ENCODE results near the gene C2CD4A. TPM values are rescaled to one million over a fixed set of nuclear protein-coding genes. Genes with fewer than 3 reads are reported as not detected.

C2CD4A gene
- total RNA-seq, 2 donors from 2014 or later = not detected

DNA sequence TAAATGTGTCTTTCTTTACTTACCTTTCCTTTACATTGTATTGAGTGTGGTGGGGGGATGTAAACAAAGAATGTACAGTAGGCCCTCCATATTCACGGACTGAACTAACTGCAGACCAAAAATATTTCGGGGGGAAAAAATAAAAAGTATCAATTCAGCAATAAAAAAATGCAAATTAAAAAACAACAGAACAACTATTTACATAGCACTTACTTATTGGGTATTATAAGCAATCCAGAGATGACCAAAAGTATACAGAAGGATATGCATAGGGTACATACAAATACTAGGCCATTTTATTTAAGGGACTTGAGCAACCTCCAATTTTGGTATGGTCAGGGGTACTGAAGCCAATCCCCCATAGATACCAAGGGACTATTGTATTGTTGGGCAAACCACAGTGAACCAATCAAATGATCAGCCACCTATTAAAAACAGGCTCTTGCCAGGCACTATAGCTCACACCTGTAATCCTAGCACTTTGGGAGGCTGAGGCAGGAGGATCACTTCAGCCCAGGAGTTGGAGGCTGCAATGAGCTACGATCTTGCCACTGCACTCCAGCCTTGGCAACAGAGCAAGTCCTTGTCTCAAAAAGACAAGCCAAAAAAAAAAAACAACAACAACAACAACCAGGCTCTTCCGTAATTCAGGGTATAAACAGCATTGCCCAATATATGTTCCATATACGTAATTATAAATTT is 8.3 kb upstream of the C2CD4A start:
- peaks cover 4% of the 10 kb centered on the region for H3K4me1 Mint-ChIP-seq
- 93 to 100% methylated on average over 1 to 5 of the region's 5 CpGs for WGBS, 2 experiments (ENCODE audit: insufficient coverage in 1 of 2, insufficient read length in 1 of 2)

DNA sequence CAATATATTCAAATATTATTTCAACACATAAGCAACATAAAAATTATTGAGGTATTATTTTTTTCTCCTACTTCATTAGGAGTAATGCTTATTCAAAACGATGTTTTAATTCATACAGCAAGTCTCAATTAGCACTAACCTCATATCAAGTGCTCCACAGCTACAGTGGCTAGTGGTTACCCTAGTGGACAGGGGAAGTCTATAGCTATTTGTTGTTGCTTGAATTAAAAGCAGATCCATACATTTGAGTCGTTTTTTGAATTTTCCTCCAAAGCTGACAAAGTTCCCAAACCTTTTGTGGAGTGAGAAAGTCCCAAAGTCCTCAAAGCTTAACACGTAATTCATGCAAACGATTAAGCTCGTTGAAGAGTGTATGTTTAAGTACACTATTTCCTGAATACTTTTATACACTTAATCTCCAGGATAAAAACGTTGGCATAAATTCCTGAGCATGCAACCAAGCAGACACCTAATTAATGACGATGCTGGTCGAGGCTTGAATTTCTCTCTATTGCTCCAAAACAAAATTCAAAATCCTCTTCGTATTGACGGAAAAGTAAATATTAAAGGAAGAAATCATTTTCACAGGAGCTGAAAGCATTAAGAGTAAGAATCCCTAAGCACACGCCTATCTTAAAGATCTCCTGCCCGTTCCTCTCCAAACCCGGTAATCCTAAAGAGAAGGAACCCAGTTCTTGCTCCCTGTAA is 7.5 kb upstream of the C2CD4A start:
- Histone ChIP-seq H3K4me1 (ENCODE audit: control insufficient read depth, insufficient read depth, low read length) (peaks cover 4% of the 10 kb centered on the region), H3K9me3 (ENCODE audit: control insufficient read depth, low read length) (no peaks in the 10 kb centered on the region), H3K27ac (ENCODE audit: low read depth, low read length) (no peak overlapping the region), H3K36me3 (ENCODE audit: control insufficient read depth, insufficient read depth, low read length) (no peaks in the 10 kb centered on the region), H3K27me3 (ENCODE audit: control insufficient read depth, insufficient read depth, low read length, poor library complexity, severe bottlenecking) (peaks cover 38% of the 10 kb centered on the region), H3K9ac (ENCODE audit: extremely low read depth, low read length, poor library complexity, severe bottlenecking) (peak overlapping the region; percentile 30), H3K4me3 (ENCODE audit: low read length) (peak overlapping the region; percentile 89)
- Mint-ChIP-seq H3K9me3 (no peaks in the 10 kb centered on the region), H3K4me3 (peak overlapping the region; percentile 78), H3K4me1 (peaks cover 4% of the 10 kb centered on the region), H3K27me3 (ENCODE audit: insufficient read depth) (peaks cover 38% of the 10 kb centered on the region), H3K36me3 (ENCODE audit: low read depth) (no peaks in the 10 kb centered on the region), H3K27ac (peak overlapping the region; percentile 82)
- WGBS, 2 experiments (ENCODE audit: insufficient coverage in 1 of 2, insufficient read length in 1 of 2) = 34 to 48% methylated on average over 11 to 12 of the region's 13 CpGs
- TF ChIP-seq, protein P1, sequence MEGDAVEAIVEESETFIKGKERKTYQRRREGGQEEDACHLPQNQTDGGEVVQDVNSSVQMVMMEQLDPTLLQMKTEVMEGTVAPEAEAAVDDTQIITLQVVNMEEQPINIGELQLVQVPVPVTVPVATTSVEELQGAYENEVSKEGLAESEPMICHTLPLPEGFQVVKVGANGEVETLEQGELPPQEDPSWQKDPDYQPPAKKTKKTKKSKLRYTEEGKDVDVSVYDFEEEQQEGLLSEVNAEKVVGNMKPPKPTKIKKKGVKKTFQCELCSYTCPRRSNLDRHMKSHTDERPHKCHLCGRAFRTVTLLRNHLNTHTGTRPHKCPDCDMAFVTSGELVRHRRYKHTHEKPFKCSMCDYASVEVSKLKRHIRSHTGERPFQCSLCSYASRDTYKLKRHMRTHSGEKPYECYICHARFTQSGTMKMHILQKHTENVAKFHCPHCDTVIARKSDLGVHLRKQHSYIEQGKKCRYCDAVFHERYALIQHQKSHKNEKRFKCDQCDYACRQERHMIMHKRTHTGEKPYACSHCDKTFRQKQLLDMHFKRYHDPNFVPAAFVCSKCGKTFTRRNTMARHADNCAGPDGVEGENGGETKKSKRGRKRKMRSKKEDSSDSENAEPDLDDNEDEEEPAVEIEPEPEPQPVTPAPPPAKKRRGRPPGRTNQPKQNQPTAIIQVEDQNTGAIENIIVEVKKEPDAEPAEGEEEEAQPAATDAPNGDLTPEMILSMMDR (conservative IDR thresholded peaks at IDR 0.05) = peak; percentile 42
- DNase-seq = no peak

More for the DNA sequence above, 8.3 kb upstream of the C2CD4A start:
- H3K4me3 ChIP-seq (ENCODE audit: low read length) = no peak overlapping the region
- peaks cover 38% of the 10 kb centered on the region for H3K27me3 ChIP-seq (ENCODE audit: control insufficient read depth, insufficient read depth, low read length, poor library complexity, severe bottlenecking)
- Mint-ChIP-seq H3K27me3 (ENCODE audit: insufficient read depth) (peaks cover 31% of the 10 kb centered on the region), H3K4me3 (peak overlapping the region; percentile 78), H3K9me3 (no peaks in the 10 kb centered on the region), H3K36me3 (ENCODE audit: low read depth) (no peaks in the 10 kb centered on the region), H3K27ac (no peak overlapping the region)
- no peak overlapping the region for H3K9ac ChIP-seq (ENCODE audit: extremely low read depth, low read length, poor library complexity, severe bottlenecking)
- H3K27ac ChIP-seq (ENCODE audit: low read depth, low read length) = no peak overlapping the region
- H3K4me1 ChIP-seq (ENCODE audit: control insufficient read depth, insufficient read depth, low read length) = peaks cover 4% of the 10 kb centered on the region
- no peak for DNase-seq
- no peaks in the 10 kb centered on the region for H3K36me3 ChIP-seq (ENCODE audit: control insufficient read depth, insufficient read depth, low read length)
- H3K9me3 ChIP-seq (ENCODE audit: control insufficient read depth, low read length) = no peaks in the 10 kb centered on the region
- TF ChIP-seq, protein P1 (conservative IDR thresholded peaks at IDR 0.05) = no peak

DNA sequence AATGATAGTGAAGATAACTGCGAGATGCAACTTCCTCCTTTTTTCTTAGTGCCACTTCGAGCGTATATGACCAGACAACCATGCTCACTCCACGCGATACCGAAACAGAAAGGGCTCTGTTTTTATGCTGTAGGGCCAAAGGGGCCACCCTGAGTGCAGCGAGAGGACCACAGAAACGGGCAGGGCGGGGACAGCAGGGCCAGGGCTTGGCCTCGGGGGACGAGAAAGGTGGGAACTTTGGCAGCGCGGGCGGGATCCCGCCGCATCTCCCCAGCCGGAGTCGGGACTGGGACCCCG is 7.0 kb upstream of the C2CD4A start:
- peak overlapping the region; percentile 30 for H3K27ac ChIP-seq (ENCODE audit: low read depth, low read length)
- DNase-seq = no peak
- Mint-ChIP-seq H3K9me3 (no peaks in the 10 kb centered on the region), H3K4me1 (peaks cover 4% of the 10 kb centered on the region), H3K36me3 (ENCODE audit: low read depth) (no peaks in the 10 kb centered on the region), H3K4me3 (peak overlapping the region; percentile 78), H3K27ac (peak overlapping the region; percentile 82), H3K27me3 (ENCODE audit: insufficient read depth) (peaks cover 42% of the 10 kb centered on the region)
- peak overlapping the region; percentile 30 for H3K9ac ChIP-seq (ENCODE audit: extremely low read depth, low read length, poor library complexity, severe bottlenecking)
- no peaks in the 10 kb centered on the region for H3K9me3 ChIP-seq (ENCODE audit: control insufficient read depth, low read length)
- TF ChIP-seq, protein P1 (conservative IDR thresholded peaks at IDR 0.05) = no peak
- WGBS, 2 experiments (ENCODE audit: insufficient coverage in 1 of 2, insufficient read length in 1 of 2) = 1 to 3% methylated on average over 12 to 19 of the region's 19 CpGs
- peaks cover 42% of the 10 kb centered on the region for H3K27me3 ChIP-seq (ENCODE audit: control insufficient read depth, insufficient read depth, low read length, poor library complexity, severe bottlenecking)
- peaks cover 4% of the 10 kb centered on the region for H3K4me1 ChIP-seq (ENCODE audit: control insufficient read depth, insufficient read depth, low read length)
- H3K36me3 ChIP-seq (ENCODE audit: control insufficient read depth, insufficient read depth, low read length) = no peaks in the 10 kb centered on the region
- peak overlapping the region; percentile 89 for H3K4me3 ChIP-seq (ENCODE audit: low read length)
